KG1 (cell line): Measurements from ENCODE around the gene FBXO33.

Experiments used
- DNase-seq: peaks from one replicate; lab custom pipeline; 2025; lab: John Stamatoyannopoulos, UW

Gene FBXO33, protein sequence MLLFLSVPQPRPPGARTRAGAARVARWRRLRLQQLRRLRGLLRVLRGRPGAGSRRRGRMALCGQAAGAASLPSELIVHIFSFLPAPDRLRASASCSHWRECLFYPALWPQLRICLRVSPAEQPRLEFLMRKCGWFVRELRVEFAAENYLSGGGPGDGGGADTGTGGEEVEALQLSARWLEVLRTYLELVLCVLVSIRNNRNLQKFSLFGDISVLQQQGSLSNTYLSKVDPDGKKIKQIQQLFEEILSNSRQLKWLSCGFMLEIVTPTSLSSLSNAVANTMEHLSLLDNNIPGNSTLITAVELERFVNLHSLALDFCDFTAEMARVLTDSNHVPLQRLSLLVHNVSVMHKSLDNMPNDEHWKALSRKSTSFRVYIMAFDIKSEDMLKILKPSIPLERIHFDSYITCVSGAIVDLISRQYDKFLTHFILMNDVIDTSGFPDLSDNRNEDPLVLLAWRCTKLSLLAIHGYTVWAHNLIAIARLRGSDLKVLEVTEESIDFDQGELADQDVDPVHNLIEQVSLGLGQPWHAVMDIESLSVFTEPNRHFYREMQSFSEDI

GRCh38 chr14:39432179-39432618 is at the start of gene FBXO33:
Gene FBXO33, minus strand, starts transcription at chr14:39432433. Its CDS starts 271 bp downstream, at chr14:39432162.
- peak; percentile 94 for DNase-seq

DNA sequence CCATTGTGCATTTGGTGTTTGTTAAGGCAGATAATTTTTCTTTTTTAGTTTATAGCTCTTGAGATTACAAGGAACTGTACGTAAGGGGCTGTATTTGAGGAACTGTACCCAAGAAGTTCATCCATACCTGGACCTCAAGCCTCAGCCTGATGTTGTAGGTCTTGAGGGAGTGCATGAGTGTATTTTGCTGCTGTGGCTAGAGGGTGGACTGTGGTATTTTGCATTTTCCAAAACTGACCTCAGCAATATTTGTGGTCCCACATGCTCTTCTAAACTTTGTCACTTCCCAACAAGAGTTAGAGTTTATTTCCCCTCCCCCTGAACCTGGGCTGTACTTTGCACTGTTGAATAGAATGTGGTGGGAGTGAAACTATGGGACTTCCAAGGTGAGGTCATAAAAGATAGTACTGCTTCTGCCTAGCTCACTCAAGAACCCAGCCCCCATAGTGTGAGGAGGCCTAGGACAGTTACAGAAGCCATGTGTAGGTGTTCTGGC is 42.2 kb upstream of the FBXO33 start:
- no peak for DNase-seq

DNA sequence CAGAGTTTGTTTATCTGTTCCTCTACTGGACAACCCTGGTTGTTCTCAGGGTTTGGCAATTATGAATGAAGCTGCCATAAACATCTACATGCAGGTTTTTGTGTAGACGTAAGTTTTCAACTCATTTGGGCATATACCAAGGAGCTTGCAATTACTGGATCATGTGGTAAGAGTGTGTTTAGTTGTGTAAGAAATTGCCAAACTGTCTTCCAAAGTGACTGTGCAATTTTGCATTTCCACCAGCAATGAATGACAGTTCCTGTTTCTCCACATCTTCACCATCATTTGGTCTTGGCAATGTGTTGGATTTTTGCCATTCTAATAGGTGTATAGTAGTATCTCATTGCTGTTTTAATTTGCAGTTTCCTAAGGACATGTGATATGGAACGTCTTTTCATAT is 39.8 kb upstream of the FBXO33 start:
- DNase-seq: no peak

GRCh38 chr14:39469094-39469710 is 37.0 kb upstream of the FBXO33 start:
- no peak for DNase-seq

DNA sequence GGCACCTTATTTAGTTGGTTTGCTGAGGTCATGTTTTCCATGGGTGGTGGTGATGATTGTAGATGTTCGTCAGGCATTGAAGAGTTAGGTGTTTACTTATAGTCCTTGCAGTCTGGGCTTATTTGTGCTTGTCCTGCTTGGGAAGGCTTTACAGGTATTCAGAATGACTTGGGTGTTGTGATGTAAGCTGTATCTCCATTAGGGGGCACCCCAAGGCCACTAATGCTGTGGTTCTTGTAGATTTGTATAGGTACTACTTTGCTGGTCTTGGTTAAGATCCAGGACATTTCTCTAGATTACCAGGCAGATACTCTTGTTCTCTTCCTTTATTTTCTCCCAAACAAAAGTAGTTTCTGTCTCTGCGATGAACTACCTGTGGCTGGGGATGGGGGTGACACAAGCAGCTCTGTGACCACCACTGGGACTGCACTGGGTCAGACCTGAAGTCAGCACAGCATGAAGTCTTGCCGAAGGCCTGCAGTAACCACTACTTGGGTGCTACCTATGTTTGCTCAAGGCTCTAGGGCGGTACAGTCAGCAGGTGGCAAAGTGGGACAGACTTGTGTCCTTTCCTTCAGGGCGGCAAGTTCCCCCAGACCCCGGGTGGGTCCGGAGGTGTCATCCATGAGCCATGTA is 35.8 kb upstream of the FBXO33 start:
- no peak for DNase-seq

- no peak for DNase-seq
These were observed 27.7 kb upstream of the FBXO33 start for GRCh38 chr14:39459795-39460478.

DNA sequence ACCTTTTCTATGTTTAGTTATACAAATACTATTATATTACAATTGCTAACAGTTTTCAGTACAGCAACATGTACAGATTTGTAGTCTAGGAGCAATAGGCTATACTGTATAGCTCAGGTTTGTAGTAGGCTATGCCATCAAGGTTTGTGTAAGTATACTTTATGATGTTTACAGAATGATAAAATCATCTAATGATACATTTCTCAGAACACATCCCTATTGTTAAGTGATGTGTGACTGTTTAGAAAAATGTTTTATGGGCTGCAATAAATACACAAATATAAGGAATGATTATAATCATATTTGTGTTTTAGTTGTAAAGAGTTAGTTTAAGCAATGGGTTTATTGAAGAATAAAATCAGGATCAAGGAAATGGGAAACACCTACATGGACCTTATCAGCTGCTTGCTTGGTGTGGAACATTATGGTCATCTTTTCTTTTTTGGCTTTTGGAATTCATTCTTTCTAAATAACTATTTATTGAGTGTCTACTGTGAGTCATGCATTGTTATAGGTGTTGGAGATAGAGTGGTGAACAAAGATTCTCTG is 24.5 kb upstream of the FBXO33 start:
- DNase-seq: no peak

GRCh38 chr14:39454906-39455539 is 22.8 kb upstream of the FBXO33 start:
- no peak for DNase-seq

GRCh38 chr14:39452680-39453079 is 20.4 kb upstream of the FBXO33 start:
- DNase-seq: no peak

GRCh38 chr14:39451811-39452210 is 19.6 kb upstream of the FBXO33 start:
- no peak for DNase-seq

- DNase-seq: no peak
These were observed 15.0 kb upstream of the FBXO33 start for GRCh38 chr14:39447175-39447661.

DNA sequence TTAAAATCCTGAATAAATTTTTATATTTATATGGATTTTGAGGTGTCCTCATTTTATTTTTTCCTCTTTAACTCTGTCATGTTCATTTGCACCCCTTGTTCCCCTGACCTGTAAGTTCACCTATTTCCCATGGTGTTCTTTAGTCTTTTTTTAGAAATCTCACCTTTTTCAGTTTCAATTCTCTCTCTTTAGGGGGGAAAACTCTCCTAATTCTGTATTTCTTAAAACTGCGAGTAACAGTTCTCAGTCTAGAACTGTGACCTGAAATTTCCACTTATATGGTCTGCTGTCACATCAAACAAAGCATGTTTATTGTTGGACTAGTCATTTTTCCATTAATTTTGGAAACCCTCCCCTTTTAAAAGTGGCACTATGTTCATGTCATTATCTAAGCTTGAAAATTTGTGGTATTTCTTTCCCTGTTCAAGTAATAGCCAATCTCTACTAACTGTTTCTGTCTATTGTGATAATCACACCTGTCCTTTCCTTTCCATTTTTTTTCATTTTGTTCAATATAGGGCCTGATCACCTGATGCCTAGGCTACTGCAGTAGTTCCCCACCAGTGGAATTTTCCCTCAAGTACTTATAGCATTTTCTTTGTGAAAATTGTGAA is 14.0 kb upstream of the FBXO33 start:
- DNase-seq: no peak

GRCh38 chr14:39442293-39442692 is 10.1 kb upstream of the FBXO33 start:
- DNase-seq: no peak

GRCh38 chr14:39441805-39442204 is 9.6 kb upstream of the FBXO33 start:
- no peak for DNase-seq

GRCh38 chr14:39440975-39441374 is 8.7 kb upstream of the FBXO33 start:
- no peak for DNase-seq

DNA sequence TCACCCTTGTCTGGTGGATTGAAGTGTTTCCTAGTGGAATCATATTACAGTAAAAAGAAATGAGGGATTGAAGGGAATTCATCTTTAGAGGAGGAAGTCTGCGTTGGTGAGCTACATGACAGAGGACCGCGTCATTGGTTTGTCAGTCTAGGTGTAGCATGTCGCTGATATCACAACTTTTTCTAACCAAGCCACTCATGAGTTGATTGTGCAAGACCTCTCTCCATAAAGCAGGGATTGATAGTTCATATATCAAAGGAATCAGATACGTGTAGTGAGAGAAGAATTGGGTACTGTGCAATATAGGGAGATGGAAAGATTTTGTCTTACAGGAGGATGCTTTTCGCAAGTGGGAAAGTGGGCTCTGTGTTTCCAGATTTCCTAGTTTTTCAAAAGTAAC is 3.0 kb upstream of the FBXO33 start:
- no peak for DNase-seq

DNA sequence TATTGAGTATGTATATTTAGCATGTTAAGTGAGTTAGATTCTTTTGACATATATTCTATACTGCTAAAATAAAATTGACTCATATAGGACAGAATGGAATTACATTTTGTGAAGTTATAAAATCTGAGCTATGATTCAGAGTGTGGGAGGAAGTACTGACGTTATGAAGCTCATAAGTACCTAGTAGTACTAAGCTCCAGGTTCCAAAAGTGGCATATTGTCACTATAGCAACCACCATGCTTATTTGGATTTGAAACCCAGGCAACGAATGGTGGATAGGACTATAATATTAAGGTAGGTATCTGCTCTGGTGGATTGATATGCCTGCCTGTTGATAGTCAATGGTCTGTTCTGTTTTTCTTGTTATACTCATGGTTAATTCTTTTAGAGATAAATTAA is 2.2 kb upstream of the FBXO33 start:
- no peak for DNase-seq

DNA sequence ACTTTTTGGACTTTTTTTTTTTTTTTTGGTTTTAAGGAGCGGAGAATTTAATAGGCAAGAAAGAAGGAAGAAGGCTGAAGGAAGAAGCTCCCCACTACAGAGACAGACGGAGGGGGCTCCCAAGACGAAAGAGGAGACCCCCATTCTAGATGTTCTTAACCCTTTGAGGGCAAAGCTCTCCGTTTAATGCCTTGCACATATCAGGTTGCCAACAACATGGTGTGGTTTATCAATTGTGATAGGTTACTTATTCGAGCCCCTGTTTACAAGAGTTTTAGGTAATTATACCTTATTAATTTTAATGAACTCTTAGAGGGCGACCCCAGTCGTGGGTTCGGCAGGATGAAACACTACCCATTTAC is 1.2 kb upstream of the FBXO33 start:
- no peak for DNase-seq

GRCh38 chr14:39432619-39433451 is 602 bp upstream of the FBXO33 start:
- DNase-seq: peak; percentile 94
